Measurements from ENCODE around the gene WDR77.

Gene WDR77

DNA sequence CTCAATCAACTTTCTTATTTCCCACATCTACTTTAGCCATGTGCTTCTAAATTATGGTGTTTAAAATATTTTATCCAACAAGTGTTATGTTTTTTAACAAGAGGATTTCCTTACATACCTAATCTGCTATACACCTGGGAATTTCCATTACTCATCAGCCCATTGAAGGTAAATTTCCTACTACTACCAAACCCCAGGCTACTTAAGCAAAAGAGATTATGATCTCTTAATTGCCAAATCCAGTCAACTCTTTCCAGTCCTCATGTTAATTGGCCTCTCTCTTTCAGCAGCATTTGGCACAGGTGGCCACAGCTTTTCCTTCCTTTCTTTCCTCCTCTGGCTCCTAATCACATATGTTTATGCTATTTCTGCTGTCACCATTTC, 19.7 kb upstream of the WDR77 start:
- DNase-seq, result no peak

DNA sequence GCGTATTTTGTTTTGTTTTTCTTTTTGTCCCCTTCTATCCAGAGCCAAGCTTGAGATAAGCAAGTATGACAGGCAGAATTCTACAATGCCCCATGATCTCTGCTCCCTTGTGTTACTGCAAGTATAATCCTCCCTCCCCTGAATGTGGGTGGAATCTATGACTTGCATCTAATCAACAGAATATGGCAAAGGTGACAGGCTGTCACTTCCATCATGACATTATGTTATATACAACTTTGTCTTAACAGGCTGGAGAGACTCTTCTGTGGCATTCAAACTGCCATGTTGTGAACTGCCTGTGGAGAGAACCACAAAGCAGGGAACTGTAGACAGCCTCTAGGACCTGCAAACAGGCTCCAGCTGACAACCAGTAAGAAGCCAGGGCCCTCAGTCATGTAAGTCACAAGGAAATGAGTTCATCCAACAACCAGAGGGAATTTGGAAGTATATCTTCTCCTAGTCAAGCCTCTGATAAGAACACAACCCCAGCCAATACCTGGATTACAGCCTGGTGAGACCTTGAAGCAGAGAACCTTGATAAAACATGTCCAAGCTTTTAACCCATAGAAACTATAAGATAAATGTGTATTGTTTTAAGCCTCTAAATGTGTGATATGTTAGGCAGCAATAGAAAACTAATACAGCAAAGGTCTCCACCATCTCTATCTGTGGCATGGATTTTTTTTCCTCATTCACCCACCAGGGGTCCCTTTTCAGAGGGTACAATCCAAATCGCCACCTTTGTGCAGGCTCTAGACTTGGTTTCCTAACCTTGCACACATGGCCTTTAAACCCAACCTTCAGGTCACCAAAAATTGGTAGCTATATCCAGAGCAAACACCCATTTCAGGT, 19.0 kb upstream of the WDR77 start:
- DNase-seq, result no peak

DNA sequence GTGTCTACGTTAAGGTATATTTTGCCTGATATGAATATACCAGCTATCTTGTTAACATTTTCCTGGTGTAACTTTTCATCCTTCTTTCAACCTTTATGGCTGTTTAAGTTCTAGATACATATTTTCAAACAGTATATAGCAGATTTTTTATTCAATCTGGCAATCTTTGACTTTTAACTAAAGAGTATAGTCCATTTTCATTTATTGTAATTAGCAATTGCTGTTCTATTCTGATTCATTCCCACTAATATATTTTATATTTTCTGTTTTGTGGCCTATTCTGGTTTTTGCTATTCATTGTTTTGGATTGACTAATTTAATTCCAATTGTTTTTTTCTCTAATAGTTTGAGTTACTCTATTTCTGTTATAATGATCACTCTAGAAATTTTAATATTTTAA, 17.4 kb upstream of the WDR77 start:
- DNase-seq, result no peak

DNA sequence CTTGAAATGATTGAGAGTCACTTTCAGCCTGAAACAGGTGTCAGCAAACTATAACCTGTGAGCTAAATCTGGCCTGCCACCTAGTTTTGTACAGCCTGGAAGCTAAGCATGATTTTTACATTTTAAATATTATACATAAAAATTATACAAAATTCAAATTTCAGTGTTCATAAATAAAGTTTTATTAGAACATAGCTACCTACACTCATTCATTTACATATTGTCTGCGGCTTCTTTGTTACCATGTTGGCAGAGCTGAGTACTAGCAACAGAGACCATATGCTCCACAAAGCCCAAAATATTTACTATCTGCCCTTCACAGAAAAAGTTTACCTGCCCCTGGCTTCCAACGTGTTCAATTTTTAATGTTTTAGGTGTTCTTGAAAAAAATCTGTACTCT, 16.7 kb upstream of the WDR77 start:
- DNase-seq, result no peak

DNA sequence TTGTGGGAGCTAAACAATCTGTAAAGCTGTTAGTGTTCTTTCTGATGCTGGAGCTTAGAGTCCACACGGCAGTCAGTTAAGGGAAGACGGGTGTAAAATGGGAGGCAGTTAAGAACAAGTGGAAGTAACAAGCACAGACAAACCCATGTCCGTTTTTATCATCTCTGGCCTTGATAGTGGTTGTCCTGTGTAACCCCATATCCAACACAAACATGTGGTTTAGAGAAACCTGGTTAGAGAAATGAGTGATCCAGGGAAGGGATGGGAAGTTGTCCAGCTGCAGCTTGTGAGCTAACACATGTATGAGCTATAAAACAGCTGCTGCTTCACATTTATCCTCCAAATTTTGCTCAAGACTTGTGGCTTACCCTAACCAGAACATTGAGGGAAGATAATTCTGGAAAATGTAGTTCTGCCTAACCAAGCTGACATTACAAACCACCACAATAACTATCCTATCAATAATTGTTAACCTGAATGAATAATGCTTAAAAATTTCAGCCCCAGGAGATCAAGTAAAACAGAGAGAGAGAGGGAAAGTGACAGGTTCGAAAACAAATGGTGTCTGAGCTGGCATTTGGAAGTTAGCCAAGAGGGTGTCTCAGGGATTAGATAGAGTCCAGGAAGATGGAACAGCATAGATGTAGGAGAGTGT, 14.1 kb upstream of the WDR77 start:
- peak; percentile 52 for DNase-seq

DNA sequence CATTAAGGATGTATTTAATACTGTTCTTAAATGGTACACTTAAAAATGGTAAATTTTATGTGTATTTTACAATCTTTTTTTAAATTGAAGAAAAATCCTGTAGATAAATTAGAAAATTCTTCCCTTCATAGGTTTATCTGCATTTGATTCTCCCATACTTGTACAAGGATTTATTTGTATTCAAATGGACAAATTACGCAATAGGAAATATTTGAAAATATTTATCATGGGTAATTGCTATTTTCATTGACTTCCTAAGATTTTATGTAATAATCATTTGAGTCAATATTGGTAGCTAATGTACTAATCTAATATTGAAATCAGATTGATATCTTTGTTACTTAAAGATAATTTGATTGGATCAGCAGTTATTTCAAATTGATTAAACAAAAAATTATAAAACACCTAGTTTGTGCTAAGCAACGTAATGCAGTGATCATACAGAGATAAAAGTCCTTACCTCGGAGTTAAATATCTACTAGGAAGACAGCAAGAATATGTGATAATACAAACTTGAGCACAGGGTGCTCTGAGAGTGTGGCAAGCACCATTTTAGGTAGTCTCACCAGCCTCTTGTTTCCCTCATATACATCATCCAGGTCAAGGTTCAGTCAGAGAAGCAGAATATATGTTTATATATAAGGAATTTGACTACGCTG, 13.4 kb upstream of the WDR77 start:
- DNase-seq, result no peak

DNA sequence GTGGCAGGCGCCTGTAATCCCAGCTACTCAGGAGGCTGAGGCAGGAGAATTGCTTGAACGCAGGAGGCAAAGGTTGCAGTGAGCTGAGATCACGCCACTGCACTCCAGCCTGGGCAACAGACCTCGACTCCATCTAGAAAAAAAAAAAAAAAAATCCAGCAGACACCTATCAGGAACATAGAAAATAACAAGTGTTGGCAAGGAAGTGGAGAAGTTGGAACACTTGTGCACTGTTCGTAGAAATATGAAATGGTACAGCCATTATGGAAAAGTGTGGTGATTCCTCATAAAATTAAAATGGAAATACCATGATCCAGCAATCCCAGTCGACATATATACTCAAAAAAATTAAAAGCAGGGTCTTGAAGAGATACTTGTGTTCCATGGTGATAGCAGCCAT, 12.7 kb upstream of the WDR77 start:
- DNase-seq, result no peak

DNA sequence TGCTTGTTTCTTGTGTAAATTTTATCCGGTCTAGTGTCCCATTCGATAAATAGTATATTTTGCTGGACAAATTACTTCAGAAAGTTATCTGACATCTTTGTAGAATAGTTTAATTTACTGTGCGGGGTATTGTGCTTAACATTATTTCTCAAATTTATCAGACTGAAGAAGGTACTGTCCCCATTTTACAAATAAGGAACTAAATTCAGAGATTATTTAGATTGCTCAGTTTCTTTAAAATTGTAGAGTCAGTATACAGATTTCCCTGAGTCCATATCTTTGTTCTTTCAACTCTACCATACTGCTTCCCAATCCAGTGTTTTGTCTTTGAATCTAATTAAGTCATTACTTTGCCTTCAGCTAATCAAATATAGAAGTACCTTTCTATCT, 6.6 kb upstream of the WDR77 start:
- no peak for DNase-seq

DNA sequence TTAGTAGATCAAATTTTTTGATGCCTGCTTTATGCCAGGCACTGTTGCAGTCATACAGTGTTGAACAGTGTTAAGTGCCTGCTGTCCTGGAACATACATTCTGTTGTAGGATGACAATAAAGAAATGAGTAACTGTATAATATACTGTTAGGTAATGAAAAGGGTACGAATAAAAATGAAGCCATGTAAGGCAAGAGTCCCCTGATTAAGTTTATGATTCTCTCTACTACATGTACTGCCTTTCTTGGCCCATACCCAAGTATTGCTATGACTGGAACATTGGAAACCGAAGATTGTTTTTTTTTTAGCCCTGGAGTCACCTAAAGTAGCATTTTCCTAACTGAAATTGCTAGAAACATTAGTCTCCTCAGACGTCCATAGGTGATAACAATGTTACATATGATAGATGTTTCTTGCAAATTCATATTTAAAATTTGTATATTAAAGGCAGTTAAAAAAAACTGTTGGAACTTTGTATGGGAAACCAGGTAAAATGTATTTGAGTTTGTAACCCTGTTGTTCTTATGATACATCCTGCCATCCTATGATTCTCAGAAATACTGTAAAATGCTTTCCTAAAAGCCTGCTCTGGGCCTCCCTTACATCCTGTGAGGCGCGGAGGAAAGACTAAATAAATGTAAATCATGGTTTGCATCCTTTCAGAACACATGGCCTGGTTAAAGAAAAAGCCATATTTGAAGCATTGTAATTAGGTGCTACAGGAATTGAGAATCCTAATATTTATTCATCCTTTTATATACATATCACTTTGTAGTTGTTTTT, 6.0 kb upstream of the WDR77 start:
- no peak for DNase-seq

DNA sequence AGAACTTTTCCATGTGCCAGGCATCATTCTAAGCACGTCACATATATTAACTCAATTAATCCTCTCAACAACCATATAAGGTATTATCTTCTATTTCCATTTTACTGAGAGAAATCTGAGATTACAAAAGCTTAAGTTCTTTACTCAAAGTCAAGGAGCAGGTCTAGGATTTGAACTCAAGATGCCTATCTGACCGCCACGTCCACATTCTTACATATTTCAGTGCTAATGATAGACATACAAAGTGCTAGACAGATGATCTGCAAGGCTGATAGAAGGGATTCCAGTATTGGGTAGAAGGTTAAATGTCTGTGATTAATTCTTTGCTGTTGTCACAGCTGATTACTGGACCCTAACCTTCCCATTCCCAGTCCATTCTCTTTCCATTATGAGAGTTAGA, 4.7 kb upstream of the WDR77 start:
- DNase-seq, result no peak

DNA sequence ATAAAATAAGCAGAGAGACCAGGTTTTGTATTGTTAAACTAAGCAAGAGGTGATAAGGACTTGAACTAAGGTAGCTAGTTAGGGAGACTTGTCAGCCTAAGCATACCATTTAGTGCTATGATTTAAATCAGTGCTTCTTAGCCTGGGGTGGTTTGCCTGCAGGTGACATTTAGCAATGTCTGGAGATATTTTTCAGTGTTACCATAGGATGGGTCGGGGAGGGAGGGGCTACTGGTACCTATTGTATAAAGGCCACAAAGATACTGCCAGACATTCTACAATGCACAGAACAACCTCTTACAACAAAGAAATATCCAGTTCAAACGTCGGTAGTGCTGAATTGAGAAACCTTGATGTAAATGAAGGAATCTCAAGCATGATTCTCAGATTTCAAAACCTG, 3.5 kb upstream of the WDR77 start:
- DNase-seq, result no peak

DNA sequence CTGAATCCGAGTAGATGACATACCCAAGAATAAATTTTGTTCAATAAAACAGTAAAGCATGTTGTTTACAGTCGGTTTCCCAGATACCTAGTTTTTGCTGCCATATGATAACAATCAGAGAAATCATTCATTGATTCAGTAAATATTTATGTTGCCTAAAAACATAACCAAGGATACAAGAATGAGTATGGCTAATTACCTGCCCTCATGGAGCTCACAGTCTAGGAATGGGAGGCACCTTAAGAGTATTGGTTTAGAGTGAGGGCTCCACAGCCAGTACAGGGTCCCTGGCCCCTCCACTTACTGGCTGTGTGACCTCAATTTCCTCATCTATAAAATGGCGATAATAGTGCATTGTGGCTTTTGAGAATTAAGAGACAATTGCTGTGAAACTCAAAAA, 1.1 kb upstream of the WDR77 start:
- DNase-seq, result no peak

DNA sequence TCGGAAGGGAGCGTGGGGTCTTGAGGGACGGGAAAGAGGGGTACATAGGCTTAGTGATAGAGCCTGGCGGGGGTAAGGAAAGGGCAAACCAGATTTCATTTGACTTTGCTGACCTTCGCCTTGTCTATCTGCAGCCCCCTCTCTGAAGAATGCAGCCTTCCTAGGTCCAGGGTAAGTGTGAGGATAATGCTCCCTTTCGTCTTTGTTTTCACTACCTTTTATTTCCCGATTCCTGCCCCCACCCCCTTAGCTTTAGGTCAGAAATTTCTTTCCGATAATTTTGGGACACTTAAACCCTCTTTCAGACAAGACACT, 604 bp upstream of the WDR77 start:
- DNase-seq, result no peak

DNA sequence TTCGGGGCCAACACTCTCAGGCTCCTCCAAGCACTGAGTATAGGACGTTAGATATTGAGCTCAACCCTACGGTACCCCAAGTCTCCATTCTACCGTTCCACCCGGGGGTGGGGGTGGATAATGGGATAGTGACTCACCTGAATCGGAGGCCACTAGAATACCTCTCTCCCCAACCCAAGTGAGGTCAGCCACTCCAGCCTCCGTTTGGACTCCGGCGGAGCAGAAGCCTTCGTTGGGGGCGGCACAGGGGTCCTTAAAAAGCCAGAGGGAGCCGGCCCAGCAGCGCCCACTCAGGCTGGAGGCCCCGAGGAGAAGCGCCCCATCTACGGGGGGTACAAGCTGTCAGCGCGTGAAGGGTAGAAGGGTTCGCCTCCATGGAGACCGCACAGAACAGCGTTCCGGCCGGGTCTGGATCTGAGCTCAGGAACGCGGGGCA, 556 bp downstream of the WDR77 start:
- peak; percentile 11 for DNase-seq

DNA sequence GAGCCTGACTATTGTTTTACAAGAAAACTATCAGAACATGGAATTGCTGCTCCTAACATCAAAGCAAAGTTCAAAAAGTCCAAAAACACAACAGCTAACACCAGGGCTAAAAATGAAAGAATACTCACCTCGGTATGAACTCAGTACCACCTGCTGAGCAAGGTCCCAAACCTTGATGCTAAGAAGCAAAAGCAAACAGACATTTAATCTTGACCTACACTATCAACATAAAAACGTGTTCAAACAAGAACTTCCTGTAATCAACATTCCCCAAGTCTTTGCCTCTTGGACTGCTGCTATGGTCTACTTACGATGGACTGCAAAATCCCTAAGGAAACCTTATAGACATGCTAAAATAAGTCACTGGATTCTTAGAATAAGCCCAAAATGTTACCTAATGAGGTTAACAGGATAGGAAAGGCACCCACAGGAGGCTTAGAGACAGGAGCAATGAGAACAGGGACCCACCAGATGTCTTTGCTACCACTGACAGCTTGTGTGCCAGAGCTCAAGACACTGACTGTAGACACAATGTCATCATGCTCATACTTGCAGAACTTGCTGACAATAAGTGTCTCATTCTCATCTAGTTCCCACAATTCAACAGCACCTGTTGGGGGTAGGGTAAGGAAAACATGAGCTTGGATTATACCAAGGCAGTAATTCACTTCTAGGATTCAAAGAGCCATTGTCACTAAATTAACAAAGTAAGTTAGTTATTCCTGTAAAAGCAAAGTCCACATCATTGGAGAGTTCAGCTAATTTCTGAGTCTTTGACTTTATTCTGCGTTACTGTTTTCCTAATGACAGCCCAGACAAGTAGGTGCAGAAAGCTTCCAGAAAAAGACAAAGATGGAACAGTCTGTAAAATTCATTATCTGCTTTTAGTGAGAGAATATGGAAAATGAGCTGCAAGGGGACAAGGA, 1.8 kb downstream of the WDR77 start:
- DNase-seq, result no peak

DNA sequence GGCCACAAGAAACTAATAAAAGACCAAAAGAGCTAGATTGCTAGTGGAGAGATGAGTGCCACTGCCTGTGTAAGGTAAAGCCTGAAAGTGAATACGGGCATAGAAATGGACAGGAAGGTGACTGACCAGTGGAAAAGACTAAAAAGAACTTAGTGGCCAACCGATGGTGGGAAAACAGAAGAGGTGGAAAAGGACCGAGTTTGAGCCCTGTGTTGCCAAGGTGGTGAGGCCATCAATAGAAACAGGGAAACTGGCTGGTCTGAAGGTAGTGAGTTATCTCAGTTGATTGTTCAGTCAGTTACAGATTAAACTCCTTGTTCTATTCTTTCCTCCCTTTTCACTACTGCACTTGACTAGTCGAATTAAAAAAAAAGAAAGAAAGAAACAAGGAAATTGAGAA, 2.5 kb downstream of the WDR77 start:
- DNase-seq, result no peak

DNA sequence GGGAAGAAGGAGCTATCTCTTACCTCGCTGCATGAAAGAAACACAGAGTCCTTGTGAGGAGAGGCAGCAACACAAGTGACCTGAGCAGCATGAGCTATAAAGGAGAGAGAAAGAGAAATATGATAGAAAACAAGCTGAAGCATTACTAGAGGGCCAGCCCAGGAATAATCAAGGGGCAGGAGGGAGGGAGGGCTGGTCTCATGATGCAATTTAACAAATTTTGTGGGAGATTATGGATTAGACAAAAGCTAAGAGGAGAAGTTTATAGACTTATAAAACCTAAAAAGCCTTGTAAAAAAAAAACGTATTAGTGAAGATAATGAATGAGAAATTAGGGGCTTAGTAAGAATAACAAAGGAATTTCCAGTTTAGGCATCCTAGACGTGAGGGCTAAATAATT, 5.0 kb downstream of the WDR77 start:
- no peak for DNase-seq

DNA sequence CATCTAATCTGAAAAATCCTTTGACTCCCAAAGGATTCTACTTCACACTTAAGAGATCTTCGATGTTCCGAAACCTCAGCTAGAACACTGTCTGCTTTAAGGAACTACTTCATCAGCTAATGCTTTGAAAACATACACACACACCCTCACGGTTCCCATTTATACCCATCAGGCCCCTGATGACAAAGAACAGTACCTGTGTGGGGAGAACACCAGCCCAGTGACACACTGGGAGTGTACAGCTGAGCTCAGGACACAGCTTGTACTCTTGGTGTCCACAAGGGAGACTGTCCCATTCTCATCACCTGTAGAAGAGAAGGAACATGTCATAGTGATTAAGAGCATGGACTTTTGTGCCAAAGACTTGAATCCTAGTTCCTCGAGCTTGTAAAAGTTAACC, 6.6 kb downstream of the WDR77 start:
- DNase-seq, result no peak

DNA sequence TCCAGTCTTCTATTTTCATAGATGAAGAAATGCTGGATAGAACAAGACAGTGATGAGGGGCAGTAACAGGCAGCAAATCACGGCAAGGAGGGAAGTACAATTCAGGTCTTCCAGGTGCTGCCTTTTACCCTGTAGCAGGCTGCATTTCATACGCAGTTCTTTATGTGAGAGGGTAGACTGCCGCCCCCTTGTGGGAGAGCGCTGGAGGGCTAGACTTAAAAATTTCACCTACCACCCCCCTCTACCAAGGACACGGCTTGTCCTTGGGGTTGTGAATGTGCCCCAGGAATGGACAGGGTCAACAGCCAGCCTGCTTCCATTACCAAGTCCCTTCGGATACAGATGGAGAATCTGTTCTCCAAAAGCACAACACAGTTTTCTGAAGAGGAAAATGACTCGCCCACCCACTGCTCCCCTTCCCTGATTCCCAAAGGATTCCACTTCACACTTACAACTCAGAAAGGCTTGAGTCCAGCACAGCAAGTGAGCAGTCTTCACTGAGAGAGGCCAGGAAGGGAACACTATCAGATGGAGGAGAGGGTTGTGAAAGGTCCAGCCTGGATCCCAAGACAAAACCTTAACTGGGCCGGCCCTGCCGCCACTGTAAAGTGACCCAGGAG, 7.4 kb downstream of the WDR77 start:
- DNase-seq, result peak; percentile 13

DNA sequence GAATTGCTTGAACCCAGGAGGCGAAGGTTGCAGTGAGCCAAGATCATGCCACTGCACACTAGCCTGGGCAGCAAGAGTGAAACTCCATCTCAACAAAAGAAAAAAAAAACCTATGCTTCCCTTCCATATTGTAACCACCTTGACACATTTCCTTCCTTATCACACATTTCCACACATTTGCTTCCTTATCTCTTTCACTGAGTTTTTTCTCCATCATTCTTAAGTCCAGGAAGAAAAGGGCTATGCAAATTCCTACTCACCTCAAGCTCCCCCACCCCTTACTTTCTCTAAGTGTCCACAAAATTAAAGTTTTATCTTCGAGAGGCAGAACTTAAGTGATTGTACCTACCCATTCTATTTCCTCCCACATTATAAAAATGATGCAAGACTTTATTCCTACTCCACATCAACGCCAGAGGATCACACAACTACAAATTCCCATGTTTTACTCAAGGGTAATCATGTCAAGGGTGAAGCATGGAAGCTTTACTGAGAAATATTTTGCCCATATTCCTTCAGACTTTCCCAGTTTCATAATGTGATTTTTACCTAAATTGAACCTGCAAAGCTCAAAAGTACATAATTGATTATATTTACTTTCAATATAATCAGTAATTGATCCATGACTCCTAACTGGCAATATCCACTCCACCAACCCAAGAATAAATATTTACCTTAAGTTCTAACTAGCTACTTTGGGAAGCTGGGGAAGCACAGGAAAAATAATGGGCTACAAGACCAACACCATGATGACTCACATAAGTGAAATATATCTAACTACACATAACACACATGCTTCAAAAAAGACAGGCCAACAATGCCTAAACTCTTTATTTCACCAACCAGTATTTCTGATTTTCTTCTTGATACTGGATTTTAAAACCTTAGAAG, 9.3 kb downstream of the WDR77 start:
- no peak for DNase-seq

DNA sequence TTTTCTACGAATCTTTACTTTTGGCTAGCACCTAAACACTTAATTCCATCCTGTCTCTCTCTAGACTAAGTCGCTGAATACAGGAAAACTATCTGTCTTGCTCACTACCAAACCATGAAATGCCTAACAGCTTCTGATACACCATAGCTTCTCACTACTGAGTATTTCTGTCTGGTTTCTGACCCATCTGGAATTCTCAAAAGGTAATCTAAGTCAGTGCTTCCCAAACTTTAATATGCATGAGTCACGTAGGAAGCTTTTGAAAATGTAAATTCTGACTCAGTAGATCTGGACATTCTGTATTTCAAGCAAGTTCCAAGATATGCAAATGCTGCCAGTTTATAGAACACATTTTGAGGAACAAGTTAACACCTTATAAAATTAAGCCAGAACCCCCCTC, 12.3 kb downstream of the WDR77 start:
- peak; percentile 69 for DNase-seq
